Gastrocnemius medialis (tissue), 4 donors: ENCODE results near the gene MAML3. TPM values are rescaled to one million over a fixed set of nuclear protein-coding genes. Genes with fewer than 3 reads are reported as not detected.

Experiments
- ATAC-seq, 2 donors: fragments of 150-250 bp; one replicate each; pipeline ENCODE4 v1.9.1; 2016
- DNase-seq, 2 donors: peaks; one replicate each; pipeline ENCODE4 v3.0.0-alpha.2; 2019
- H3K27ac ChIP-seq, 4 donors: fragments of 200-600 bp; sonication (generic); 1 replicate in 1 of 4; 2 replicates in 3 of 4; pipeline ENCODE4 v1.5.1; 2016 to 2018; ENCODE audit warnings: mild to moderate bottlenecking in 2 of 4, moderate library complexity in 1 of 4
- H3K27me3 ChIP-seq, 3 donors: fragments of 200-600 bp; sonication (generic) in 2 of 3; 1 replicate in 1 of 3; 2 replicates in 2 of 3; pipeline versions ENCODE4 v1.5.1 to v1.6.0; 2016 to 2019; ENCODE audit warnings: mild to moderate bottlenecking in 1 of 3, moderate library complexity in 1 of 3
- H3K36me3 ChIP-seq, 2 donors: fragments of 200-600 bp; sonication (generic) in 1 of 2; one replicate each; pipeline ENCODE4 v1.5.1; 2017 to 2018
- H3K4me1 ChIP-seq, 2 donors: fragments of 200-600 bp; sonication (generic) in 1 of 2; one replicate each; pipeline ENCODE4 v1.5.1; 2016 to 2017; ENCODE audit warnings: mild to moderate bottlenecking in 2 of 2
- H3K4me3 ChIP-seq, 4 donors: fragments of 200-600 bp; sonication (generic) in 3 of 4; 1 replicate in 1 of 4; 2 replicates in 3 of 4; pipeline ENCODE4 v1.5.1; 2016 to 2019; ENCODE audit warnings: mild to moderate bottlenecking in 2 of 4
- H3K9me3 ChIP-seq, 3 donors: fragments of 200-600 bp; sonication (generic) in 2 of 3; 1 replicate in 1 of 3; 2 replicates in 2 of 3; pipeline ENCODE4 v1.5.1; 2016 to 2019
- POLR2A ChIP-seq, 2 donors: fragments of 450-650 bp; IDR thresholded peaks; one replicate each; pipeline ENCODE4 v1.6.1; 2017; ENCODE audit warnings: antibody characterized with exemption in 2 of 2, mild to moderate bottlenecking in 2 of 2, moderate library complexity in 2 of 2
- in situ Hi-C, 4 donors: fragments of 200-750 bp; cut with MboI; loops; one replicate each; pipeline versions ENCODE4 v1.15.0 to v1.8.0; 2017; ENCODE audit warnings: low sequenced_read_pairs in 4 of 4
- intact Hi-C: fragments of 100-400 bp; cut with DNase I; formaldehyde crosslinking; loops from one replicate; pipeline ENCODE4 v1.15.1; 2023; ENCODE audit warnings: low total_unique reads
- total RNA-seq, 4 donors: library from RNA; depleted of rRNA; stranded (reverse); fragments of >200 nt; gene quantifications; one replicate each; pipeline versions ENCODE4 v1.1.0 to v1.2.3, GENCODE V29; 2016
- TF ChIP-seq, protein P1 (sequence below), 5 experiments: fragments of 450-650 bp in 3 of 5; fragments of 200-600 bp in 2 of 5; sonication (generic) in 2 of 5; IDR thresholded peaks in 4 of 5; conservative IDR thresholded peaks in 1 of 5; 1 replicate in 4 of 5; 2 replicates in 1 of 5; pipeline ENCODE4 v1.5.1; 2016 to 2019; ENCODE audit warnings: antibody characterized with exemption in 5 of 5, mild to moderate bottlenecking in 3 of 5, moderate library complexity in 3 of 5

The MAML3 gene
- total RNA-seq, 4 donors from 2014 or later = 0.98 to 1.5 (median 1.4) TPM

DNA sequence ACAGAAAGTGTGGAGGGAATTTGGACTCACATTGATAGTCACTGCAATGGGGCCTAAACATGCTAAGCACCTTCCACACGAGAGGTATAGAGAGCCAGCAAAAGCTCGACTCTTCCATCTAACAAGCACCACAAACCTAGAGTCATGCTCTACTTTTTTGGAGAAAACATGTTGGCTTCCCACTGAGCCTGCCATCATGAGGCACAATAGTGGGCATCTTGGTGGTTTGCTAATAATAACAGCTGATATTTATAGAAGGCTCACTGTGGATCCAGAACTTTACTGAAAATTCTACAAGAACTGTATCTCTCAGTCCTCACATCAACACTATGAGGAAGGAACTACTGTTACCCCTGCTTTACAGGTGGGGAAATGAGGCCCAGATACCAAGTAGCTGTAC lies 26.6 kb downstream of the MAML3 start:
- no peak for ATAC-seq
- TF ChIP-seq POLR2A (IDR thresholded peaks at IDR 0.05) = no peak
- TF ChIP-seq, protein P1, sequence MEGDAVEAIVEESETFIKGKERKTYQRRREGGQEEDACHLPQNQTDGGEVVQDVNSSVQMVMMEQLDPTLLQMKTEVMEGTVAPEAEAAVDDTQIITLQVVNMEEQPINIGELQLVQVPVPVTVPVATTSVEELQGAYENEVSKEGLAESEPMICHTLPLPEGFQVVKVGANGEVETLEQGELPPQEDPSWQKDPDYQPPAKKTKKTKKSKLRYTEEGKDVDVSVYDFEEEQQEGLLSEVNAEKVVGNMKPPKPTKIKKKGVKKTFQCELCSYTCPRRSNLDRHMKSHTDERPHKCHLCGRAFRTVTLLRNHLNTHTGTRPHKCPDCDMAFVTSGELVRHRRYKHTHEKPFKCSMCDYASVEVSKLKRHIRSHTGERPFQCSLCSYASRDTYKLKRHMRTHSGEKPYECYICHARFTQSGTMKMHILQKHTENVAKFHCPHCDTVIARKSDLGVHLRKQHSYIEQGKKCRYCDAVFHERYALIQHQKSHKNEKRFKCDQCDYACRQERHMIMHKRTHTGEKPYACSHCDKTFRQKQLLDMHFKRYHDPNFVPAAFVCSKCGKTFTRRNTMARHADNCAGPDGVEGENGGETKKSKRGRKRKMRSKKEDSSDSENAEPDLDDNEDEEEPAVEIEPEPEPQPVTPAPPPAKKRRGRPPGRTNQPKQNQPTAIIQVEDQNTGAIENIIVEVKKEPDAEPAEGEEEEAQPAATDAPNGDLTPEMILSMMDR (IDR thresholded peaks at IDR 0.05 in 4 of 5, conservative IDR thresholded peaks at IDR 0.05 in 1 of 5) = no peak
- H3K27ac ChIP-seq = no peak overlapping the region
- H3K27me3 ChIP-seq = no peaks in the 10 kb centered on the region
- in situ Hi-C loops (no loop called here), intact Hi-C loops (no loop called here)
- DNase-seq = no peak
- H3K4me3 ChIP-seq = no peak overlapping the region
- no peaks in the 10 kb centered on the region for H3K9me3 ChIP-seq
- no peaks in the 10 kb centered on the region for H3K4me1 ChIP-seq
- no peaks in the 10 kb centered on the region for H3K36me3 ChIP-seq

DNA sequence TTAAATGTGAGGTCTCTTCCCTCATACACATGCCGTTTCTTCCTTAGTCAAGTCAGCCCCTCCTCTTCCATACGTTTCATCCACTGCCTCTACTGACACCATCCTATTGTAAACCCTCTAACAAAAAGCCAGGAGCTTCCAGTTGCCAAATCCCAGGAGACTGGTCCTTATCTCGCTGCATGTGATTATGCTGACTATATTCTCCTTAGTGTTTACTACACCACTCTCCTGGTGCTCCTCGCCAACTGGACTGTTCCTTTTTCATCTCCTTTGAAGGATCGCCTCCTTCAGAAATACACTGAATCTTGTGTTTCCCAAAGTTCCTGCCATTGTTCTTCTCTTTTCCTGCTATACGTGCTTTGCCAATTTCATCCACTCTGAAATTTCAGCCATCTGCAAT lies 27.7 kb downstream of the MAML3 start:
- DNase-seq (no peak), ATAC-seq (no peak)
- H3K4me3 ChIP-seq = no peak overlapping the region
- H3K27ac ChIP-seq = no peak overlapping the region
- no peaks in the 10 kb centered on the region for H3K27me3 ChIP-seq
- no peaks in the 10 kb centered on the region for H3K4me1 ChIP-seq
- intact Hi-C loops (no loop called here), in situ Hi-C loops (no loop called here)
- TF ChIP-seq, protein P1 (IDR thresholded peaks at IDR 0.05 in 4 of 5, conservative IDR thresholded peaks at IDR 0.05 in 1 of 5) = no peak
- TF ChIP-seq POLR2A (IDR thresholded peaks at IDR 0.05) = no peak
- H3K9me3 ChIP-seq = no peaks in the 10 kb centered on the region
- H3K36me3 ChIP-seq = no peaks in the 10 kb centered on the region

DNA sequence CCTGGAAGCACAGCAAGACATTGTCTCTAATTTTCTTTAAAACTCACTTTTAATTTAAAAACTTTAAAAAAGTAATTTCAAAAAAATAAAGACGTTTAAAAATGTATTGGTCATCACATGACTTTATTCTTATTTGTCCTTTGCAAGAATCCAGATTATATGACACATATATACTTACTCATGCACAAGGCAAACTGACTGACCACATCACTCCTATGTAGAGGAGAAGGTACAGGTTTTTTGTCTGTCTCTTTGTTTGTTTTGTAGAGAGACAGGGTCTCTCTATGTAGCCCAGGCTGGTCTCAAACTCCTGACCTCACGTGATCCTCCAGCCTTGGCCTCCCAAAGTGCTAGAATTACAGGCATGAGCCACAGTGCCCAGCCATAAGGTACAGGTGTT lies 28.6 kb downstream of the MAML3 start:
- intact Hi-C loops = no loop called here

DNA sequence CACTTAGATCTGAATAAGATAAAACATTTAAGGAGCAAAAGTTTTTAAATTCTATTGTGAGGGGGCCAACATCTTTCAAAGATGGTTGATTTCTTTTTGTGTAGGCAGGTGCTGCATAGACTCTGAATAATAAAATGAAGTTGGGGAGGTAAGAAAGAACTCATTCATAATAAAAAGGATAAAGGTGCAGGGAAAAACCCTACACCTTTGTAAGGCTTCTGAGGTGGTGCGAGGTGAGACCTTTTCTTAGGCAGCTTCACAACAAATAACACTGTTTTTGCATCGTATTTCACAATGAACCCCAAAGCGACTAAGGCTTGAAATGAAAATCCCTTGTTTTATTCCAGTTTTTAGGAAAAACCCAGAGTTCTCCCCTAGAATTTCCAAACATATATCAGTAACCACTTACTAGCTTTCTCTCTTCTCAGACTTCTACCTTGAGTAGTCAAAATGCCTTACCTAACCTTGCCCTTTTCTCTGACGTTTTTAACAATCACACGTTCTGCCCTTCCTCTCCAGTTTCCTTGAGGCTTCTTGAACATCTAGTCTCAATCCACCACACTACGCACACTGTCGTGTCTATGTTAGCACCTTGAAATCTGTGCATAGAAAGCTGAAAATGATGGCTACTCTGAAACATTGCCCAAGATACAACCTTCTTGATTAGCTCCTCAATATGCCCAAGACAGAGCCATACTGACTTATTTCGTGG lies 30.2 kb downstream of the MAML3 start:
- H3K4me3 ChIP-seq = no peak overlapping the region
- no peaks in the 10 kb centered on the region for H3K4me1 ChIP-seq
- no peak for TF ChIP-seq POLR2A (IDR thresholded peaks at IDR 0.05)
- TF ChIP-seq, protein P1 (IDR thresholded peaks at IDR 0.05 in 4 of 5, conservative IDR thresholded peaks at IDR 0.05 in 1 of 5) = no peak
- H3K9me3 ChIP-seq = no peaks in the 10 kb centered on the region
- no peaks in the 10 kb centered on the region for H3K36me3 ChIP-seq
- no peak for ATAC-seq
- no peak overlapping the region for H3K27ac ChIP-seq
- no peaks in the 10 kb centered on the region for H3K27me3 ChIP-seq
- no peak for DNase-seq
- in situ Hi-C loops (no loop called here), intact Hi-C loops (no loop called here)

More for the DNA sequence above, 28.6 kb downstream of the MAML3 start:
- no peaks in the 10 kb centered on the region for H3K4me1 ChIP-seq
- H3K4me3 ChIP-seq = no peak overlapping the region
- ATAC-seq = no peak
- H3K27ac ChIP-seq = no peak overlapping the region
- H3K36me3 ChIP-seq = no peaks in the 10 kb centered on the region
- in situ Hi-C loops = no loop called here
- TF ChIP-seq POLR2A (IDR thresholded peaks at IDR 0.05) = no peak
- TF ChIP-seq, protein P1 (IDR thresholded peaks at IDR 0.05 in 4 of 5, conservative IDR thresholded peaks at IDR 0.05 in 1 of 5) = no peak
- no peaks in the 10 kb centered on the region for H3K27me3 ChIP-seq
- no peak for DNase-seq
- no peaks in the 10 kb centered on the region for H3K9me3 ChIP-seq

DNA sequence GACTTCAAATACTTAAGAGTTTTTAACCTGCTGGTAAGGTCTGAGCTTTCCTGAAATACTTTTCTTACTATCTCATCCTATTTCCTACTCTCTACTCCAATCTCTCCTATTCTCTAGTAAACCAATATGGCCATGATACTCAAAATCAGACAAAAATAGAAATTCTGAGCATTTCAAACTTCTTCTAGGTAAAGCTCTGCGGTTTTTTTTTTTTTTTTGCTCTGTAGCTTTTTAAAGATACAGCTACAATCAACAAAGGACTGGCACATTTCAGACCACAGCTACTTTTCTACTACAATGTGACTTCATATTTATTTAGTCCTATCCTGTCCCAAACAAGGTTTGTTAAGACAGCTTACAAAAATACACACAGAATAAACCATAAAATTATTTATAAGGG lies 31.1 kb downstream of the MAML3 start:
- H3K27ac ChIP-seq = no peak overlapping the region
- no peaks in the 10 kb centered on the region for H3K27me3 ChIP-seq
- TF ChIP-seq, protein P1 (IDR thresholded peaks at IDR 0.05 in 4 of 5, conservative IDR thresholded peaks at IDR 0.05 in 1 of 5) = no peak
- no peak for TF ChIP-seq POLR2A (IDR thresholded peaks at IDR 0.05)
- in situ Hi-C loops = no loop called here
- no peaks in the 10 kb centered on the region for H3K9me3 ChIP-seq
- H3K36me3 ChIP-seq = no peaks in the 10 kb centered on the region
- no peak for ATAC-seq
- H3K4me1 ChIP-seq = no peaks in the 10 kb centered on the region
- DNase-seq = no peak
- no peak overlapping the region for H3K4me3 ChIP-seq
- intact Hi-C loops = no loop called here
